Activated B cell treated with CpG ODN at 0.5 μM for 24 hours (primary cell): ENCODE data around the gene CDSN. TPM values are rescaled to one million over a fixed set of nuclear protein-coding genes. Genes with fewer than 3 reads are reported as not detected.

ENCODE experiments used
- ATAC-seq: fragments of 200-7000 bp; cut with Tn5 transposase; one replicate; pipeline ENCODE4 v1.10.0; 2021; ENCODE audit warnings: low read depth, mild to moderate bottlenecking, moderate library complexity
- CTCF ChIA-PET: fragments of 350-600 bp; sonication (Branson Sonifier 250); formaldehyde crosslinking; loops from one replicate; lab custom pipeline; 2021; ENCODE audit warnings: antibody characterized with exemption; lab: Charles Lee
- POLR2A ChIA-PET: fragments of 350-600 bp; sonication (Branson Sonifier 250); formaldehyde crosslinking; loops from one replicate; lab custom pipeline; 2021; ENCODE audit warnings: antibody characterized with exemption; lab: Charles Lee
- DNase-seq: peaks from one replicate; pipeline ENCODE4 v3.0.0; 2022
- H3K27ac Mint-ChIP-seq: one replicate; pipeline ENCODE4 v1.8.0; 2020; ENCODE audit warnings: mixed read lengths
- H3K27me3 Mint-ChIP-seq: one replicate; pipeline ENCODE4 v1.8.0; 2021; ENCODE audit warnings: mixed read lengths
- H3K36me3 Mint-ChIP-seq: one replicate; pipeline ENCODE4 v1.8.0; 2021; ENCODE audit warnings: low read depth, mixed read lengths
- H3K4me1 Mint-ChIP-seq: one replicate; pipeline ENCODE4 v1.8.0; 2021; ENCODE audit warnings: mixed read lengths
- H3K4me3 Mint-ChIP-seq: one replicate; pipeline ENCODE4 v1.8.0; 2020; ENCODE audit warnings: mild to moderate bottlenecking, mixed read lengths
- H3K9me3 Mint-ChIP-seq: one replicate; pipeline ENCODE4 v1.8.0; 2020; ENCODE audit warnings: mixed read lengths
- CTCF ChIP-seq: fragments of 200-600 bp; IDR thresholded peaks from one replicate; pipeline ENCODE4 v1.8.0; 2022; ENCODE audit warnings: antibody characterized with exemption, mild to moderate bottlenecking
- intact Hi-C: fragments of 100-400 bp; cut with micrococcal nuclease; formaldehyde crosslinking; loops from one replicate; pipeline ENCODE4 v1.15.1; 2024
- total RNA-seq: library from RNA; stranded (reverse); gene quantifications from 2 replicates; pipeline ENCODE4 v1.2.3, GENCODE V29; 2022

The CDSN gene
- total RNA-seq, 1 donor from 2014 or later, result not detected

GRCh38 chr6:31135710-31136109 lies 15.5 kb upstream of the CDSN start:
- intact Hi-C loops, result loop anchor here (2.0 kb wide), 1 partner anchor 305 kb away; no protein-coding TSS in a partner anchor
- ATAC-seq (no peak), DNase-seq (no peak)
- ChIA-PET CTCF (interaction anchor here (1.7 to 2.6 kb wide), 2 partner anchors 57 to 61 kb away, joined by 4 to 37 read pairs; no protein-coding TSS in a partner anchor), POLR2A (no interaction called here)
- Mint-ChIP-seq H3K27ac (no peak overlapping the region), H3K4me3 (no peak overlapping the region), H3K4me1 (peaks cover 7% of the 10 kb centered on the region), H3K9me3 (no peaks in the 10 kb centered on the region), H3K36me3 (no peaks in the 10 kb centered on the region), H3K27me3 (no peaks in the 10 kb centered on the region)
- TF ChIP-seq CTCF, result no peak

GRCh38 chr6:31132806-31133205 lies 12.6 kb upstream of the CDSN start:
- ATAC-seq (no peak), DNase-seq (no peak)
- Mint-ChIP-seq H3K27ac (no peak overlapping the region), H3K36me3 (no peaks in the 10 kb centered on the region), H3K4me3 (no peak overlapping the region), H3K4me1 (peaks cover 10% of the 10 kb centered on the region), H3K27me3 (peaks cover 10% of the 10 kb centered on the region), H3K9me3 (no peaks in the 10 kb centered on the region)
- ChIA-PET CTCF (interaction anchor here (0.9 to 2.9 kb wide), 3 partner anchors 60 to 234 kb away, joined by 3 to 8 read pairs (median 8); no protein-coding TSS in a partner anchor), POLR2A (no interaction called here)
- TF ChIP-seq CTCF, result no peak
- intact Hi-C loops, result no loop called here

- H3K27ac Mint-ChIP-seq, result no peak overlapping the region
Measured at GRCh38 chr6:31131595-31131994, 11.3 kb upstream of the CDSN start.

GRCh38 chr6:31130751-31131150 lies 10.5 kb upstream of the CDSN start:
- Mint-ChIP-seq H3K4me1 (peaks cover 5% of the 10 kb centered on the region), H3K36me3 (no peaks in the 10 kb centered on the region), H3K4me3 (no peak overlapping the region), H3K27me3 (peaks cover 12% of the 10 kb centered on the region), H3K27ac (no peak overlapping the region), H3K9me3 (no peaks in the 10 kb centered on the region)
- ATAC-seq (no peak), DNase-seq (no peak)
- no peak for TF ChIP-seq CTCF
- ChIA-PET POLR2A (no interaction called here), CTCF (no interaction called here)
- intact Hi-C loops, result no loop called here

More at GRCh38 chr6:31131595-31131994, 11.3 kb upstream of the CDSN start:
- Mint-ChIP-seq H3K4me3 (no peak overlapping the region), H3K27me3 (peaks cover 12% of the 10 kb centered on the region), H3K9me3 (no peaks in the 10 kb centered on the region), H3K4me1 (peaks cover 5% of the 10 kb centered on the region), H3K36me3 (no peaks in the 10 kb centered on the region)
- DNase-seq (no peak), ATAC-seq (no peak)
- CTCF ChIA-PET, result interaction anchor here (2.9 kb wide), 1 partner anchor 235 kb away, joined by 8 read pairs; no protein-coding TSS in a partner anchor
- POLR2A ChIA-PET, result interaction anchor here (0.7 kb wide), 1 partner anchor 1228 kb away, joined by 13 read pairs; no protein-coding TSS in a partner anchor
- no peak for TF ChIP-seq CTCF
- intact Hi-C loops, result no loop called here

GRCh38 chr6:31129130-31129529 lies 8.9 kb upstream of the CDSN start:
- POLR2A ChIA-PET, result interaction anchor here (0.6 kb wide), 1 partner anchor 1061 kb away, joined by 3 read pairs; the partner anchor contains the start of gene PBX2
- Mint-ChIP-seq H3K4me3 (no peak overlapping the region), H3K4me1 (peaks cover 5% of the 10 kb centered on the region), H3K9me3 (no peaks in the 10 kb centered on the region), H3K27ac (no peak overlapping the region), H3K36me3 (no peaks in the 10 kb centered on the region), H3K27me3 (peaks cover 12% of the 10 kb centered on the region)
- no peak for DNase-seq
- CTCF ChIA-PET, result interaction anchor here (0.6 to 1.7 kb wide), 4 partner anchors 8 to 42 kb away, joined by 3 to 5 read pairs (median 4); no protein-coding TSS in a partner anchor
- no peak for TF ChIP-seq CTCF
- ATAC-seq, result no peak
- intact Hi-C loops, result loop anchor here (2.0 kb wide), 1 partner anchor 64 kb away; no protein-coding TSS in a partner anchor
